NCI-H1105 (cell line): ENCODE results near the gene DENND2A.

Experiments
- DNase-seq: peaks from one replicate; lab custom pipeline; 2025; lab: John Stamatoyannopoulos, UW

Gene DENND2A

DNA sequence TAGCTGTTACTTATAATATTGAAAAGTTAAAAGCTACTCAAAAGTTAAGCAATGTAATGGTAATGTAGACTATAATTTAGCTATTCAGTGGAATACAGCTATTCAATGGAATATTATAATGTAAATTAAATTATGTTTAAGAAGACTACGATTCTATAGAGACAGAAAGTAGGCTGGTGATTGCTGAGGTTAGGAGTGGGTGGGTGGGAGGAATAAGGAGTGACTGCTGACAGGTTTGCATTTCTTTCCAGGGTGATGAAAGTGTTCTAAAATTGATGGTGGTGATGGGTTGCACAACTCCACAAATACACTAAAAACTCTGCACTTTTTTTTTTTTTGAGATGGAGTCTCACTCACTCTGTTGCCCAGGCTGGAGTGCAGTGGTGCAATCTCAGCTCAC, 21.4 kb downstream of the DENND2A start:
- no peak for DNase-seq

DNA sequence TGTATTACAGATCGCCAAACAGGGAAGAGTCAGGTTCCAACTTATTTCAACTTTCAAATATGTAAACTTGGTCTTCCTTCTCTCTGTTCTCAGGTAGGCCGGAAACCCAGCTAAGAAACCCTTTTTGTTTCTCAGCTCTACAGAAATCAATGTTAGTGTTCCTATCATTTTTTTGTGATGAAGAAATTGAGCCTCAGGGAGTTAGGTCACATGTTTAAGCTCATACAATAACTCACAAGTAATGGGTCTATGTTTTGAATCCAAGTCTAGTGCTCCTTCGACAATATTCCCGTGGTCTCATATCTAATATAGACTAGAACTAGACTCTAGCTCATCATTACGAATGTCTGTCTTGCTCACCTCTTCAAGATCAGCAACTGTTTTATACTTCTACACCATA, 22.3 kb downstream of the DENND2A start:
- no peak for DNase-seq

DNA sequence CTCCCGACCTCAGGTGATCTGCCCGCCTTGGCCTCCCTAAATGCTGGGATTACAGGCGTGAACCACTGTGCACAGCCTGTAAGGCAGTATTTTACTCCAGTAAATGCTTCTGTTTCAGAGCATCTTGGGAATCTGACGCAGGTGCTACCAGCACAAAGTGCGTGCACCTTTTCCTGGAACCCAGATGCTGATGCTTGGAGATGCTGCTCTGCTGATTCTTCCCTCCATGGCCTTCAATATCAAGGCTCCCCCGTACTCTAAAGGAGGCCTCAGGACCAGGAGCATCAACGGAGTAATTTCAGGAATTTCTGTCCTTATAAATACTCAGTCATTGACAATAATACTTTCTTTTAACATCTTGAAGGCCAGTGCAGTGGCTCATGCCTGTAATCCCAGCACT, 23.5 kb downstream of the DENND2A start:
- DNase-seq: no peak

DNA sequence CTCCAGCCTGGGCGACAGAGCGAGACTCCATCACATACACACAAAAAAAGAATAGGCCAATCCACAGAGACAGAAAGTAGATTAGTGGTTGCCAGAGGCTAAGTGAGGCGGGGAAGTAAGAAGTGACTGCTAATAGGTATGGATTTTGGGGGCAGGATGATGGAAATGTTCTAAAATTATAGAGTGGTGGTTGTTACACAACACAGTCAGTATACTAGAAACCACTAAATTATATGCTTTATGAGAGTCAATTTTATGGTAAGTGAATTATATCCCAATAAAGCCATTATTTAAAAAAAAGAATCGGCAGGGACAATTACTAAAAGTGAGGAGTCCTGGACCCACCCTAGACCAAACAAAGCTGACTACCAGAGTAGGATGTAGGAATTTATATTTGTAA, 24.3 kb downstream of the DENND2A start:
- no peak for DNase-seq

DNA sequence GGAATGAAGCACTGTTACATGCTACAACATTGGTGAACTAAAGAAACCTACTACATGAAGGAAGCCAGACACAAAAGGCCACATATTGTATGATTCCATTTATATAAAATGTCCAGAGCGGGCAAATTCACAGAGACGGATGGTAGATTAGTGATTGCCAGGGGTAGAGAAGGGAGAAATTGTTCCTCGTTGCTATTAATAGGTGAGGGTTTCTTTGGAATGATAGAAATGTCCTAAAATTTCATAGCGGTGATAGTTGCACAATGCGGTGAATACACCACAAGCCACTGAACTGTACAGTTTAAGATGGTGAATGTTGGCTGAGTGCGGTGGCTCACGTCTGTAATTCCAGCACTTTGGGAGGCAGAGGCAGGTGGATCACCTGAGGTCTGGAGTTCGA, 29.0 kb downstream of the DENND2A start:
- DNase-seq: no peak

DNA sequence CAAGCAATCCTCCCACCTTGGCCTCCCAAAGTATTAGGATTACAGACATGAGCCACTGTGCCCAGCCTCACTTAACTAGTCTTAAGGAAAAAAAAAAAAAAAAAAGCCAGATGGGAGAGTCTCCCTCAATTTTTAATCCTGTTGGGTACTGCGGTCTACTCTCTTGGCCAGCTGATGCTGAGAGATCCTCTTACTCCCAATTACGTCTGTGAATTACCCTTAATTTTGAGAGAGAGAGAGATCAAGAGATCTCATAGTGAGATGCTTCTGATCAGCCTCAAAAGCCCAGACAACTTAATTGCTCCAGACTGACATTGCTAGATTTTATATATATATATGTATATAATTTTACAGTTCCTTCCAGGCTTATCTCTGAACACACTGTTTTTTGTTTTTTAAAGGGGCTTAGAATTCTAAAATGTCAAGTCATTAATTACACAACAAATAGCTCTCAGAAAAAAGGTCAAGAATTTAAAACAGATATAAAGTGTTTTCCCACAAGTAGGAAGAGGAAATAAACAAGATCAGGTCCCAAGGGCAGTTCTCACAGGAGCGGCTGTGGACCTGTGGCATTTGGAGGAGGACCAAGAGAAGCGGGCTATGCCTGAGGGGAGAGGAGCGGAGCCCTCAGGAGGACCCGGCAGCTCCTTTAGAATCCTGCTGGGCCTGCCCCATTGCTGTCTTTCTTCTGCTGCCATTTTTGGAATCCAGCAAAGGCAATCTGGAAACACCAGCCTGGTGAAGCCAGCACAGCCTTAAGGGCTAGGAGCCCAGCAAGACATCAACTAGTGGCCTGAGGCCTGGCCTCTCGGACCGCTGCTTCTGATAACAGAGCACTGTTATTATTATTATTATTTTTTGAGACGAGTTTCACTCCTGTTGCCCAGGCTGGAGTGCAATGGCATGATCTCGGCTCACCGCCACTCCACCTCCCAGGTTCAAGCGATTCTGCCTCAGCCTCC, 30.1 kb downstream of the DENND2A start:
- no peak for DNase-seq

DNA sequence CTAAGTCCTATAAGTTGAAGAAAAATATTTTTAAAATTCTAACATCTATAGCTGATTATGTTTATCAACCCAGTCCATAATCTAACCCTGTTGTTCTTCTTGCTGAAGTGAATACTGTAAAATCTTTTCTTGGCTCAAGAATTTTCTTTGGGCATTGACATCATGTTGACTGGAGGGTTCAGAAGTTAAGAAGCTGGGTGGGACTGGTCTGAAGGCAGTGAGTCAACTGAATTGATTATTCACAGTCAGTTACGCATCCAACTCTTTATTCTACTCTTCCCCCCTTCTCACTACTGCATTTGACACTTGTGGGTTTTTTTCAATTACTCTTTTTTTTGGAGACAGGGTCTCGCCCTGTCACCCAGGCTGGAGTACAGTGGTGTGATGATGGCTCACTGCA, 31.0 kb downstream of the DENND2A start:
- DNase-seq: no peak

DNA sequence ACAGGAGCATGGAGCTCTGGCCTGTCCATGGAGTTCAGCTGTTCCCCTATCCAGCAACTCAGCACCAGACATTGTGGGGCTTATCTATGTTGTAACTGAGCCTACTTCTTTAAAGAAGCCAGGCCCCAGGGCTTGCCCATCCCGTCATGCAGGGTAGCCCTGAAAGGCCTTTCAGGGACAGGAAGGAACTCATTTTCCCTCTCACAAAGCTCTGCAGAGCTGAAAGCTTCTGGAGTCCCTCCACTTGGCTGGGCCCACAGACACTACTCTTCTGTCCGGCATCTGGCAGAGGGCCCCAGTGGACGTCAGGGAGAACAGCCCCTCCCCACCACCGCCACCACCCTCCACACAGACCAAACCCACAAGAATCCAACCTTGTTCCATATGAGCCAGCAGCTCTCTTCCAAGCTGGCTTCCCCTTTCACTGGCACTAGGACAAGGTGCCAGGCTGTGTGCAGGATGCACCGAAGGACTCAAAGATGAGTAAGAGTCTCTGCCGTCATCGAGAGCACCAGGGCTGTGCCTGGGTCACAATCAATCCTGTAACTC, 33.1 kb downstream of the DENND2A start:
- DNase-seq: no peak

DNA sequence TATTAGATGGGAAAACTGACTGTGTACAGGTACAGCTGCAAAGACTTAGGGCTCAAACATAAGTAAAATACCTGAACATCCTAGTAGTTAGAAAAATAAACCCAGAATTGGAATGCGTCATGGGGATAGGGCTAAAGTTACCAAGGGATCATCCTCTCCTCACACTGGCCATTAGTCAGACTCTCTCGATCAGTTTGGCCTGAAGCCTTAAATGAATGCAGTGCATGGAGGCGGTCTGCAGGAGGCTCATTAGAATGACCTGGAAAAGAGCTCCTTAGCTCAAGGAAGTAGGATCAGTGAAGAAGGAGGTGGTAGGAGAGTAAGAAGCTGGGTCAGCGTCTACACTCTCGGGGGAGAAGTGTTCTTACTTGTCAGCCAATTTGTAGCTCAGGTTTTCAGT, 35.3 kb downstream of the DENND2A start:
- DNase-seq: no peak

DNA sequence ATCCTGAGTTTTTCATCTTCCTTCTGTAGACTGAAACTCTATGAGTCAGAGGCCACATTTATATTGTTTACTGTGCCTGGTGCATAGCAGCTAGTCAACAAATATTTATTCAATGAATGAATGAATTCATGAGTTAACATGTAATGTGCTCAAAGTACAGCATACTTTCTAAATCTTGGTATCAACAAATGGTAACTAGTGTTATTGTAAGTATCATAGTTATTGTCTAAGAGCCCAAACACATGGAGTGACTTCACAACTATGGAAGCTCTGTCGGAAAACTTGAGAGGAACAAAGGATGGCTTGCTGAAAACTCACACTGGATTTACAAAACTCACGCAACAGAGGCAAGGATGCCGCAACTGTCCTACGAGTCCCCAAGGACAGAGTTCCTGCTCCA, 35.9 kb downstream of the DENND2A start:
- no peak for DNase-seq

DNA sequence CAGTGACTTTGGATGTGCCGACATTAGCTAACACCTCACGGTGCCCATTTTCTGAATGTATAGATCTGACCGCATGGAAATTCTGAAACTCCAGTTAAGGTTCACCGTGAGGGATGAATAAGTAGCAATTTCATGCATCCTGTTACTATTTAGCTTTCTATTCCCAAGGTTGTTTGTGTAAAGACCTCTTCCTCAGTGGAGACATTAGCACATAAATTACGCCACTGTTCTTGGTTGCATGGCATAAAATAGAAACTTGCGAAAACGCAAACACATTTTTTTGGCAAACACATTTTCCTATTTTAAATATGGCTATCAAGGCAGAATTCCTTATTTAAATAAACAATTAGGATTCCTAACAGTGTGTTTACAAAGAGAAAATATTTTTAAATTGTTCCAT, 36.5 kb downstream of the DENND2A start:
- no peak for DNase-seq

DNA sequence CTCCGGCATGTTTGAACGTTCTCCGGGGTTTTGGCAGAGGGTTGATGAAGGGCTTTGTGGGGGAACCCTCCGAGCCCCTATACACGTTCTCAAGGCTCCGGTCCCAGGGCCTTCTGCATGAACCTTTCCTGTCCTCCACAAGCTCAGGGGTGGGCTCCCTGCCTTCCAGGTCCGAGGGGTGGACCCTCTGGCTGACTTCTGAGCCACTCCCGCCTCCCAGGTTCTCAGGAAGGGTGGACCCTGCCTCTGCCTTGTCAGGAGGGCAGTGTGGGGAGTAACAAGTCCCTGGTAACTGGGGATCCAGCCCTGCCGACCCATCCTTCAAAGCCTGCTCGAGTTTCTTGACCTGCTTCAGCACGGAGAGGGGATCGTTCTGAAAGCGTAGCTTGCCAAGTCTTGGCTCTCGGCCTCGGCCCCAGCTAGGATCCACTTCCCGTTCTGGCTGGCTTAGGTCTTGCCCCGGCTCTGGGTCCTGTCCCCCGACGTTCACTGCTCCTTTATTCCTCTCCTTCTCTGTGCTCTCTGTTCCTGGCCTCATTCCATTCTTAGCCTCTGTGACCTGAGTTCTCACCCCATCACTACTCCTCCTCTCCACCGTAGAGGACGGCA, 38.9 kb downstream of the DENND2A start:
- no peak for DNase-seq

DNA sequence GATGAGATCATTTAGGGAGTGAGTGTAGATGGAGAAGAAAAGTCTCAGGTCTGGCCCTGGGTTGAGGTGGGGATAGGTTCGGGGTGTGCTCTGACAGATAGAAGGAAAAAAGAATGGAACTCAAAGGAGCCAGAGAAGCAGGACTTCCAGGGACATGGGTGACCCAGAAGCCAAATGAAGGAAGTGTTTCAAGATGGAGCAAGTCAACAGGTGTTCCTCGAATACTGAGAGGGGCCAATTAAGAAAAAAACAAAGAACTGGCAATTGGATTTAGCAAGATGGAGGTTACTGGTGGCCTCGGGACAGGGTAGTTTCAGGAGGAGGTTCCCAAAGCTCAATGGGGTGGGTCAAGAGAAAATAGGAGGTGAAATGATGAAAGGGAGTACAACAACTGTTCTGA, 40.3 kb downstream of the DENND2A start:
- DNase-seq: no peak

DNA sequence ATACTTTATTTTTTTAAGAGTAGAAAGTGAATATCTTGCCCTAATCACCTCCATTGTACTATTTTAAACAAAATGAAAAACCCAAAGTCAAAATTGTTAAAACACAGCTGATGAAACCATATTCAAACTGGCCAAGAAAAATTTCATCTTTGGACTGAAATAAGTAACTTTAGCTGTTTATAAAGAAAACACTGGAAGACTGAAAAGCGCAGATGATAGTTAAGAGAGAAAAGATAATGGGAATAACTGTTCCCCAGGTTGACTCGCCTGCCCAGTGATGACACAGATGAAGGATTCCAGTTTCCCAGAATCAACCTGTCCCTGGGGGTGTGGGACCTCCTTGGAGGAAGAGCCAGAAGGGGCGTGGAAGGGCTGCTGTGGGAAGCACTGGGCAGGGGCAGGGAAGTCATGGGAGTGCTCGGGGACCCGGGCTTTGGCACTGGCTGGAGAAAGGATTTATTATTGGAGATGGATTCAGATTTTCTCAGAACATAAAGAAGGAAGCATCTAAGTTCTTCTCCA, 43.1 kb downstream of the DENND2A start:
- DNase-seq: no peak

DNA sequence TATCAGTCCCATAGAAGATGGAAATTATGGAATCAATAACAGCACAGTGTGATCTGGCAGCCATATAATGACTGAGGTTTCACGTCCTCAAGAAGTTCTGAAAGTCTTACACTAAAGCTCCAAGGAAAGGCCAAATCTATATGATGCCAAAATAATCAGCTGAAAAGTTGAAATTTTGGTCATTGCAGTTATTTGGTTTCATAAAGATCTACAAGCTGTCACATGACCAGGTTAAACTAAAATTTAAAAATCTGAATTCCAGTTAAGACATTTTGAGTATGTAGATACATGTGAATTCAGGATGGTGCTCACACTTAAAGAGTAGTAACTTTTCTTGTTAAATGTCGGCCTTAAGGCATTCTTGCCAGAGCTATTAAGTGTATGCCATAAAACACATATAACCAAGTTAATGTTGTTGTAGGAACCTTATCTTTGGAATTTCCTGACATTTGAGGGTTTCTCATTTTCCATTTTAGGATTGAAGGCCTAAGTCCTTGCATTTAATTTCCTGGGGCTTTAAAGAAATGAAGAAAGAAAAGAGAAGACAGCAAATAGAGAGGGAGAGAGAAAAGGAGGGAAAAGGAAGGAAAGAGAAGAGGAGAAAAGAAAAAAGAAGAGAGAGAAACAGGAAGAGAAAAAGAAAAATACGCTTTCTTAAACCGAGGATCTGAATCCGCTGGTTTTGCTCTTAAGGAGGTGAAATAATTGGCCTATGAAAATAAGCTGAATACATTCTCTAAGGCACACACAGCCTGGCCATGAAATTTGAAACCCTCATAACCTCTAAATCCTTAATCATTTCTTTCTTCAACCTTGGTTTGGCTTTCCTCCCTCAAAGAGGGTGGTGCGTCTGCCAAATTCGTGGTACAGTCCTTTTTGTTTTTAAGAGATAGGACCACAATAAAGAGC, 43.8 kb downstream of the DENND2A start:
- DNase-seq: no peak

DNA sequence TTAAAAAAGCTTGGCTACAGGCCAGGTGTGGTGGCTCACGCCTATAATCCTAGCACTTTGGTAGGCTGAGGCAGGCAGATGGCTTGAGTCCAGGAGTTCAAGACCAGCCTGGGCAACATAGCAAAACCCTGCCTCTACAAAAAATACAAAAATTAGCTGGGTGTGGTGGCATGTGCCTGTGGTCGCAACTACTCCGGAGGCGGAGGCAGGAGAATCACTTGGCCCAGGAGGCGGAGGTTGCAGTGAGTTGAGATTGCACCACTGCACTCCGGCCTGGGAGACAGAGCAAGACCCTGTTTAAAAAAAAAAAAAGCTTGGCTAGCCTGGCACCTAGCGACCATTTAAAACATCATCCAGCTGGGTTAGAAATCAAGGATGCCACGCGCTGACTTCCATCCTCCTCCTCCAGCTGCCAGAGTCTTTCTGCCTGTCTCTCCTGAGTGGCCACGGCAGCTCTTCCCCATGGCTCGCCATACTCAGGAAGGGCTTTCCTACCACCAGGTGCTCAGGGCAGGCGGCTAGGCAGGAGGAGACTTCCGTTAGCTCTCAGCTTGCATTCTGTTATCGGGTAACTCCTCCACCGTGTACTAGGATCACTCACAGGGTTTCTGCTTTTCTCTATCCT, 45.0 kb downstream of the DENND2A start:
- no peak for DNase-seq

DNA sequence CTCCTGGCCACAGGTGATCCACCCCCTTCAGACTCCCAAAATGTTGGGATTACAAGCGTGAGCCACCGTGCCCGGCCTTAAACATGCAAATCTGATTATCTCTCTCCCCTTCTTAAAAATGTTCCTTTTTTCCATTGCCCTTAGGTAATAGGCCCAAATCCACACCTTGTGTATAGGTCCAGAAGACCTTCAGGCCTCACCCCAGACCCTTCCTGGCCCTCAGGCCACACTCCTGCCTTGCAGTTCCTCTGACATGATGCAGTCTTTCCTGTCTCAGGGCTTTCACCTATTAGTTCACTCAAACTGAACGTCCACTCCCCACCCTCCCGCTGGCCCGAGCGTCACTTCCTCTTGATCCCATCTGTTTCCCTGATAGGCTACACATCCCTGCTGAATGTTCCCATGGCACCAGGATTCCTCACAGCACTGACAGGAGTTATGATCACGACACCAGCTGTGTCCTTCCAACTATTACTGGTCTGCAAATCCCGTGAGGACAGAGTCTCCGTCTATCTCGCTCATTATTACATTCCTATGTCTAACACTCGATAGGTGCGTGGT, 46.4 kb downstream of the DENND2A start:
- DNase-seq: no peak

DNA sequence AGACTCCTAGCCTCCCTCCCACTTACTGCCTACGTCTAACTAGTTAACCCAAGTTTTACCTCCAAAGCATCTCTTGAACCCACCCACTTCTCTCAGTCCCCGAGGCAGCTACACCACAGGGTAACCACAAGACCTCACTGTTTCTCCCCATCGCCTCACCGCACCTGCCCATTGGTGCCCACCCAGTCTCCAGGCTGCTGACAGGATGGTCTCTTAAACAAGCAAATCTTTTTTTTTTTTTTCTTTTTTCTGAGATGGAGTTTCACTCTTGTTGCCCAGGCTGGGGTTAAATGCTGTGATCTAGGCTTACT, 47.0 kb downstream of the DENND2A start:
- DNase-seq: no peak

DNA sequence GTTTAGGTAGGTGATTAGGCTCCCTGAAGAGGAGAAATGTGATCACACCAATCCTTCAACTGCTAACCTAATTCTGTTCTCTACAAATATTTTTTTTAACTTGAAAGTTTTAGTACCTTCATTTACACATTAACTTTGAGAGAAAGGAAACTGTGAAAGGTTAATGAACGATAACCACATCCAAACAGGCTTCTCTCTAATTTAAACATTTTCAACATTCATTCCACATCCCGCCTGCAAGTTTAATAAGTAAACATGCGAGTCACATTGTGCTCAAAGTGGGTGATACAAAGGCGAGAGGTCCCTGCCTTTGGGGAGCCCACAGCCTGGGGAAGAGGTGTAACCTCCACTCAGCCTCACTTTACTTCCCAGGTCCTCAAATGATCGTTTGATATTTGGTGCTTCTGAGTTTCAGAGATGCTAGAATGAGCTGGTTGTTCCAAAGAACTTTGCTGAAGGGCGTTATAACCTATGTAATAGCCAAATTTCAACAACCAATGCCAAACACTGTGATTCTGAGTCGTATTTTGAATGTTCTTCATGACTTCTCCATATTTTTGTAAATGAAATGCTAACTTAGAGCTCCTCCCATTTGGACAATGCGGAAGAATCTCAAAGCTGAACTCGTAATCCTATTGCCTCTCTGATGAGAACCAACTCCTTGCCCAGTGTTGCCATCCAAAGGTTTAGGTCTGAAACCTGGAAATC, 47.5 kb downstream of the DENND2A start:
- DNase-seq: no peak

DNA sequence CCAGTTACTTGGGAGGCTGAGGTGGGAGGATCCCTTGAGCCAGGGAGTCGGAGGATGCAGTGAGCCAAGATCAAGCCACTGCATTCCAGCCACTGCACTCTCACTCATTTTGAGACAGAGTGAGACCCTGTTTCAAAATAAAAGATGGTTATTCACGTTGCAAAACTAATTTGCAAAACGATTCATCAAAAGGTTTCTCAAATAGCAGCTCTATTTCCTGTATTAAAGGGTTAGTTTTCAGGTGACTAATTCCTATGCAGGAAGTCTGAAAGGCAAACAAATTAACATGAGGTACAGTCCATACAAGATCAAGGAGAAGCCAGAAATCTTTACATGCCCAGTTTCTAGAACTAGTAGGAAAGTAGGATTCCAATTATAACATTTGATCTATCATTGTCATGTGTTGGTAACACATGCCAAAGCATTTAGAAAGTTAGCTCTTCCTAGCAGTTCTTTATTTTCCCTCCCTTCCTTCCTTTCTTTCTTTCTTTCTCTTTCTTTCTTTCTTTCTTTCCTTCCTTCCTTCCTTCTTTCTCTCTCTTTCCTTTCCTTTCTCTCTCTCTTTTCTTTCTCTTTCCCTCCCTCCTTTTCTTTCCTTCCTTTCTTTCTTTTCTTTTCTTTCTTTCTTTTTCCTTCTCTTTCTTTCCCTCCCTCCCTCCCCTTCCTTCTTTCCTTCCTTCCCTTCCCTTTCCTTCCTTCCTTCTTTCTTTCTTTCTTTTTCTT, 49.3 kb downstream of the DENND2A start:
- no peak for DNase-seq
